HG03280 (cell line): Measurements from ENCODE around the gene CDKAL1.
"Not testable (repeated sequence)": the region's sequence is repeated elsewhere in the genome, so short reads cannot be mapped to it uniquely, and the experiment has no call there.

Experiments
- ATAC-seq: cut with Tn5 transposase; IDR thresholded peaks from one replicate; pipeline ENCODE4 v1.9.1; 2021; ENCODE audit warnings: mild to moderate bottlenecking, moderate library complexity; ENCODE audit not compliant: unreplicated experiment

Gene CDKAL1

GRCh38 chr6:20732896-20733295 lies 198.6 kb downstream of the CDKAL1 start:
- ATAC-seq: no peak

DNA sequence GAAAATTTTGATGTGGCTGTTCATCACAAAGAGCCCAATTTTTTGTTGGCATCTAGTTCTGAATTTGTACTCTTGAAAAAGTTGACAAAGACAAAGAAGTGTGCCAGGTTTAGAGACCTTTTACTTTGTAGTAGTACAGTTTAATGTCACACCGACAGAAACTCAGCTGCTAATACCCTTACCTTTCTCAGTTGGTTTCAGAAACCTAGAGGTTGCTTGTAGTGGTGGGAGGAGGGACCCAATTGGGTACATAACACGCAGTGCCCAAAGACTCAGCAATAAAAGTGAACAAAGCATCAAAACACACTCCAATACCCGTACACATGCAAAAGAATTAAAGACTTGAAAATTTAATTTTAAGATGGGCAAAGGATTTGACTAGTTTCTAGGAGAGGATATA lies 203.7 kb downstream of the CDKAL1 start:
- ATAC-seq: no peak

DNA sequence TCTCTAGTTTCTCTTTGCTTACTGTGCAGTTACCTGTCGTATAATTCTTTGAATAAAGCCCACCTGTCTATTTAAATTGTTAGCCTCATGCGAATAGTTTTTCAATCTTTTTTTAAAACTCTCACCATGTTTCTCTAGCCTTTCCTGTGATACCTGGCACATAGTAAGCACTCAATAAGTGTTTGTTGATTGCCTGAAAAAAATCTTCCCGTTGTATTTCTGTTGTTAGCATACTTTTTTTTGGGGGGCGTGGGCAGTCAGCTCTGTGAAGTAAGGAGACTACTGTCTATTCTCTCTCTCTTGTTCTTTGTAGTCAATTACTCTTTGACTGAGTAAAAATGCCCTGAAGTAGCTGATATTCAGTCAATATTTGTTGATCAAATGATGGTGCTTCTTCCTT lies 205.8 kb downstream of the CDKAL1 start:
- ATAC-seq: no peak

GRCh38 chr6:20740727-20741126 lies 206.5 kb downstream of the CDKAL1 start:
- ATAC-seq: no peak

DNA sequence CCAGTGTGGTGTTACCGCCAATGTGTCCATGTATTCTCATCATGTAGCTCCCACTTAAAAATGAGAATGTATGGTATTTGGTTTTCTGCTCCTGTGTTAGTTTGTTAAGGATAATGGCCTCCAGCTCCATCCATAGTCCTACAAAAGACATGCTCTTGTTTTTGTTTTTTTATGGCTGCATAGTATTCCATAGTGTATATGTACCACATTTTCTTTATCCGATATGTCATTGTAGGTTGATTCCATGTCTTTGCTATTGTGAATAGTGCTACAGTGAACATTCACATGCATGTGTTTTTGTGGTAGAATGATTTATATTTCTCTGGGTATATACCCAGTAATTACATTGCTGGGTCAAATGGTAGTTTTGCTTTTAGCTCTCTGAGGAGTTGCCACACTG lies 207.2 kb downstream of the CDKAL1 start:
- no peak for ATAC-seq

GRCh38 chr6:20744911-20745557 lies 210.8 kb downstream of the CDKAL1 start:
- ATAC-seq: no peak

GRCh38 chr6:20746024-20746423 lies 211.8 kb downstream of the CDKAL1 start:
- ATAC-seq: no peak

GRCh38 chr6:20746805-20747558 lies 212.7 kb downstream of the CDKAL1 start:
- no peak for ATAC-seq

GRCh38 chr6:20747991-20748390 lies 213.7 kb downstream of the CDKAL1 start:
- ATAC-seq: no peak

DNA sequence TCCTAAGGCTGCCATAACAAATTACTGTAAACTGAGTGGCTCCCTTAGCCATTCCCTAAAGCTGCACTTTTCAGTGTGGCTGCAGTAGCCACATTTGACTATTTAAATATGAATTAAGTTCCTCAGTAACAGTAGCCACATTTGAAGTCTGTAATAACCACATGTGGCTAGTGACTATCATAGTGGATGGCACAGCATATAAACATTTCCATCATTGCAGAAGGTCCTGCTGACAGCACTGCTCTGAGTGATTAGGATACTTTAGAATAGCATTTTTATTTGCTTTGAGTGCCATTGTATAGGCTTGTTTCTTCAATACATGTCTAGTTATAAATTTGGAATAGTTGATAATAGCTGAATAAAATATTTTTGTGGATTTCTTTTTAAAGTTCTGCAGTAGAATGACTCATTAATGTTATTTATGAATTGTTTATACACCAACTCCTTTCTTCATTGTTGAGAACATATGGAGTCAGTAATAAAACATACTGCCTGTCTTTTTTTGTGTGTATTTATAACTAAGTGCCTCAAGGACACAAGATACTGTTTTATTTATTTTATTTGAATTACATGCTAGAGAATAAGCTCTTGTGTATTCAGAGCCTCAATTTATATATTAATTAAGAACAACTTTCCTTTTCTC lies 217.2 kb downstream of the CDKAL1 start:
- ATAC-seq: no peak

DNA sequence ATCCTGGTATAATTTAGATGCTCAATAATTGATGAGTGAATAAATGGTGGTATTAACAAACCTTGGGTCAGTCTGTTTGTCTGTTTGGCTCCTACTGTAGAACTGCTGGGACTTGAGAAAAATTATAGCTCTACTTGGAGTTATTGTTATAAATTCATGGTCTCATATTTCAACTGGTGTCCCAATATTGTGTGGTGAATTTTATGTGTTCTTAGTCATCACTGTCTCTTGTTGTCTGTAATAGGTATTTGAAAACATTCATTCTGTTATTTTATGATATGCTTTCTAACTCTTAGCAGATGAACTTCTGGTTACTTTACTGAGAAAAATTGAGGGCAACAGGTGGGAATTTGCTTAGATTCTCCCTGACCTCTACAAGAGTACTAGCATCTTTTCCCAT lies 221.4 kb downstream of the CDKAL1 start:
- no peak for ATAC-seq

DNA sequence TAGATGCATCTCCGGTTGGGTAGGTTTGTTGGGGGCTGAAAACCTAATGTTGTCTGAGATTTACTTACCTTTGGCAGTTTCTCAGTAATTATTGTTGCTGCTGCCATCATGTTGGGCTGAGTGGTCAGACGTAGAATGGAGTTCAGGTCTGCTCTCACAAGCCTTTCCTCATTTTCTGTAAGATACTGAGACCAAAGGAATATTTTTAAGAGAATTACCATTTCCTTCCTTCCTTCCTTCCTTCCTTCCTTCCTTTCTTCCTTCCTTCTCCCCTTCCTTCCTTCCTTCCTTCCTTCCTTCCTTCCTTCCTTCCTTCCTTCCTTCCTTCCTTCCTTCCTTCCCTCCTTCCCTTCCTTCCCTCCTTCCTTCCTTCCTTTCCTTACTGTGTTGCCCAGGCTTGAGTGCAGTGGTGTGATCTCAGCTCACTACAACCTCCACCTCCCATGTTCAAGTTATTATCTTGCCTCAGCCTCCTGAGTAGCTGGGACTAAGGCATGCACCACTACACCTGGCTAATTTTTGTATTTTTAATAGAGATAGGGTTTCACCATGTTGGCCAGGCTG lies 222.4 kb downstream of the CDKAL1 start:
- not testable (repeated sequence) for ATAC-seq

- no peak for ATAC-seq
Observed at GRCh38 chr6:20757761-20758160, 223.5 kb downstream of the CDKAL1 start.

- no peak for ATAC-seq
Observed at GRCh38 chr6:20763296-20763695, 229.0 kb downstream of the CDKAL1 start.

- no peak for ATAC-seq
Observed at GRCh38 chr6:20769631-20770030, 235.4 kb downstream of the CDKAL1 start.

GRCh38 chr6:20770773-20771172 lies 236.5 kb downstream of the CDKAL1 start:
- ATAC-seq: no peak

DNA sequence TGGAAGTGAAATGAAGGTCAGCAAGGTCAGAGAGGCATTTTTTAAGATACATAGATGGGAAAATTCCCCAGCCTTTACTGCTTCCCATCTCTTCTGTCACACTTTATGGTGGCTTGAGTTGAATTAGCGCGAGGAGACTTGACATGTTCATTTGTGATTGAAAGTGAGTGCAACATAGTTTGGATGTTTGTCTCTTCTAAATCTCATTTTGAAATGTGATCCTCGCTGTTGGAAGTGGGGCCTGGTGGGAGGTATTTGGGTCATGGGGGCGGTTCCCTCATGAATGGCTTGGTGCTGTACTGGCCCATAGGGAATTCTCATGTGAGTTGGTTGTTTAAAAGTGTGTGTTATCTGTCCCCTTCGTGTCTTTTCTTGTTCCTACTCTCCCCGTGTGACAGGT lies 237.2 kb downstream of the CDKAL1 start:
- no peak for ATAC-seq

DNA sequence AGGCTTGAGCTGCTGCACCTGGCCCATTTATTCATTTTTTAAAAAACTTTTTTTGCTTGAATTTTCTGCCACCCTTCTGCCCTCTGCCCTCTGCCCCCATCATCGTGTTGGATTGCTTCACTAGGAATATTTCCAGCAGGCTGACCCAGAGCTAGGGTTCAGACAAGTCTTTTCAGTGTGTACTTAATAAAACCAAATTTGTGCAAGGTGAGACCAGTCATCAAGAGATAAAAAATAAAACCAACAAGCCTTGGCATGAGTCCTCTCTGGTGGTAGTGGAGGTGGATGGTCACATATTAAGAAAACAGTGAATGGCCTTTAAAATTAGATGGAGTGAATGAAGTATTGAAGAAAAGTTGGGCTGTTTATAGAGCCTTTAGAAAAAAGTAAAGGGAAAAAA lies 239.6 kb downstream of the CDKAL1 start:
- ATAC-seq: no peak

DNA sequence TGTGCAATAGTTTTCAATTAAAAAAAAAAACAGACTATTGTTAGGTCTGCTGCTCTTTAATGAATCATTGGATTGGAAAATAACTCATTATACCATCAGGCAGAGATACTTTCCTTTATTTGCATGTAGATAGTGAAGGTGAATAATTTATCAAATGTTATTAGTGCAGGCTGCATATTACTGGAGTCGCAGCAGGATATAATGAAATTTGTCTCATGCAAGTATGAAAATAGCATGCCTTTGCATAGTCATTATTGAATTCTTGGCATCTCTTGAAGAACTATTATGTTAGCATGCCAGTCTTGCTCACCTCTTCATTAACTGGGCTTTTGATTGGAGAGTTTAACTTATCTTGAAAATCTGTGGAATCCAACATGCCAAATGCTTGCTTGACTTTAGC lies 241.7 kb downstream of the CDKAL1 start:
- ATAC-seq: no peak

GRCh38 chr6:20777801-20778200 lies 243.5 kb downstream of the CDKAL1 start:
- no peak for ATAC-seq

- ATAC-seq: no peak
Observed at GRCh38 chr6:20778459-20778858, 244.2 kb downstream of the CDKAL1 start.

GRCh38 chr6:20778912-20779311 lies 244.7 kb downstream of the CDKAL1 start:
- ATAC-seq: no peak
